Calu3 (cell line): ENCODE measurements around the gene ODAD3. TPM values are rescaled to one million over a fixed set of nuclear protein-coding genes. Genes with fewer than 3 reads are reported as not detected.
"Not testable (repeated sequence)": the region's sequence is repeated elsewhere in the genome, so short reads cannot be mapped to it uniquely, and the experiment has no call there.

Experiments
- BruUV-seq: library from RNA; stranded (reverse); fragments of 400-500 nt; replicated peaks from 2 replicates; lab custom pipeline; 2021; lab: Mats Ljungman, UMichigan
- CTCF ChIA-PET: fragments of 300-600 bp; sonication (Branson Sonifier 250); formaldehyde crosslinking; loops from one replicate; lab custom pipeline; 2022; ENCODE audit warnings: antibody characterized with exemption; lab: Charles Lee
- DNase-seq: peaks from one replicate; pipeline ENCODE4 v3.0.0; 2022
- H3K27ac Mint-ChIP-seq: one replicate; pipeline ENCODE4 v1.8.0; 2022; ENCODE audit warnings: mixed read lengths; ENCODE audit not compliant: unreplicated experiment
- H3K27me3 Mint-ChIP-seq: one replicate; pipeline ENCODE4 v1.8.0; 2022; ENCODE audit warnings: mixed read lengths; ENCODE audit not compliant: unreplicated experiment
- H3K36me3 Mint-ChIP-seq: one replicate; pipeline ENCODE4 v1.8.0; 2022; ENCODE audit warnings: mild to moderate bottlenecking, moderate library complexity, mixed read lengths; ENCODE audit not compliant: insufficient read depth, unreplicated experiment
- H3K4me1 Mint-ChIP-seq: one replicate; pipeline ENCODE4 v1.8.0; 2022; ENCODE audit warnings: mild to moderate bottlenecking, low read depth, mixed read lengths; ENCODE audit not compliant: unreplicated experiment
- H3K4me3 Mint-ChIP-seq: one replicate; pipeline ENCODE4 v1.8.0; 2022; ENCODE audit warnings: mild to moderate bottlenecking, low read depth, moderate library complexity, mixed read lengths; ENCODE audit not compliant: unreplicated experiment
- H3K9me3 Mint-ChIP-seq: one replicate; pipeline ENCODE4 v1.8.0; 2022; ENCODE audit warnings: low read depth, mixed read lengths; ENCODE audit not compliant: unreplicated experiment
- CTCF ChIP-seq: fragments of 200-600 bp; IDR thresholded peaks from one replicate; pipeline ENCODE4 v1.8.0; 2022; ENCODE audit warnings: antibody characterized with exemption; ENCODE audit not compliant: unreplicated experiment
- intact Hi-C: fragments of 100-400 bp; cut with micrococcal nuclease; formaldehyde crosslinking; loops from one replicate; pipeline ENCODE4 v1.10.0; 2022; ENCODE audit not compliant: unreplicated experiment
- total RNA-seq: library from RNA; stranded (reverse); gene quantifications from 2 replicates; pipeline ENCODE4 v1.2.3, GENCODE V29; 2022

Gene ODAD3
- total RNA-seq, 1 experiment from 2014 or later: not detected

- intact Hi-C loops: loop anchor here (5.0 kb wide), 1 partner anchor 34 kb away; the partner anchor contains the start of gene EPOR
- H3K4me3 Mint-ChIP-seq: no peak overlapping the region
- TF ChIP-seq CTCF: no peak
- H3K9me3 Mint-ChIP-seq: no peaks in the 10 kb centered on the region
- no peak overlapping the region for H3K27ac Mint-ChIP-seq
- no peaks in the 10 kb centered on the region for H3K27me3 Mint-ChIP-seq
- CTCF ChIA-PET: no interaction called here
- no peak for DNase-seq
- no TSS peak for BruUV-seq
- peaks cover 23% of the 10 kb centered on the region for H3K36me3 Mint-ChIP-seq
- H3K4me1 Mint-ChIP-seq: no peaks in the 10 kb centered on the region
Measured at GRCh38 chr19:11416346-11417052, 18.4 kb downstream of the ODAD3 start.

DNA sequence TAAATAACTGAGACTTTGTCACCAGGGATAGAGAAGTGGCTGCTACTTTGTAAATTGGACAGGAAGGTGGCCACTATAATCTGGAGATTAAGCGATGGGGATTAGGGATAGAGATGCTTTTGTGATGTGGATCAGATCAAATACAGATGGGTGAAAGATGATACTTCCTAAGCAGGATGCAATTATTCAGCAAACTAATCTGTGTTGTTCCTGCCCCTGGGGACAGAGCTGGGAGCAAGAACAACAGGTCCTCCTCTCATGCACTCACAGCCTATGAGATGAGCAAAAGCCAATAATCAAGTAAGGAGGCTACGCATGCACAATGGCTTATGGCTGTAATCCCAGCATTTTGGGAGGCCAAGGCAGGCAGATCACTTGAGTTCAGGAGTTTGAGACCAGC is 20.4 kb downstream of the ODAD3 start:
- Mint-ChIP-seq H3K9me3 (no peaks in the 10 kb centered on the region), H3K4me1 (no peaks in the 10 kb centered on the region), H3K36me3 (peaks cover 20% of the 10 kb centered on the region), H3K27ac (no peak overlapping the region), H3K4me3 (no peak overlapping the region), H3K27me3 (no peaks in the 10 kb centered on the region)
- CTCF ChIA-PET: no interaction called here
- no peak for TF ChIP-seq CTCF
- BruUV-seq: no TSS peak
- no peak for DNase-seq
- intact Hi-C loops: no loop called here

- no peak overlapping the region for H3K4me3 Mint-ChIP-seq
- H3K27me3 Mint-ChIP-seq: no peaks in the 10 kb centered on the region
- BruUV-seq: no TSS peak
- H3K27ac Mint-ChIP-seq: no peak overlapping the region
- CTCF ChIA-PET: no interaction called here
- TF ChIP-seq CTCF: no peak
- no peaks in the 10 kb centered on the region for H3K9me3 Mint-ChIP-seq
- peaks cover 7% of the 10 kb centered on the region for H3K36me3 Mint-ChIP-seq
- no peaks in the 10 kb centered on the region for H3K4me1 Mint-ChIP-seq
- intact Hi-C loops: no loop called here
- no peak for DNase-seq
Measured at GRCh38 chr19:11410682-11411081, 24.2 kb downstream of the ODAD3 start.

GRCh38 chr19:11408591-11408990 is 26.3 kb downstream of the ODAD3 start:
- BruUV-seq: no TSS peak
- peaks cover 19% of the 10 kb centered on the region for H3K36me3 Mint-ChIP-seq
- H3K4me3 Mint-ChIP-seq: no peak overlapping the region
- no peaks in the 10 kb centered on the region for H3K4me1 Mint-ChIP-seq
- no peaks in the 10 kb centered on the region for H3K9me3 Mint-ChIP-seq
- no peak overlapping the region for H3K27ac Mint-ChIP-seq
- intact Hi-C loops: no loop called here
- no peak for DNase-seq
- CTCF ChIA-PET: no interaction called here
- H3K27me3 Mint-ChIP-seq: no peaks in the 10 kb centered on the region
- no peak for TF ChIP-seq CTCF

DNA sequence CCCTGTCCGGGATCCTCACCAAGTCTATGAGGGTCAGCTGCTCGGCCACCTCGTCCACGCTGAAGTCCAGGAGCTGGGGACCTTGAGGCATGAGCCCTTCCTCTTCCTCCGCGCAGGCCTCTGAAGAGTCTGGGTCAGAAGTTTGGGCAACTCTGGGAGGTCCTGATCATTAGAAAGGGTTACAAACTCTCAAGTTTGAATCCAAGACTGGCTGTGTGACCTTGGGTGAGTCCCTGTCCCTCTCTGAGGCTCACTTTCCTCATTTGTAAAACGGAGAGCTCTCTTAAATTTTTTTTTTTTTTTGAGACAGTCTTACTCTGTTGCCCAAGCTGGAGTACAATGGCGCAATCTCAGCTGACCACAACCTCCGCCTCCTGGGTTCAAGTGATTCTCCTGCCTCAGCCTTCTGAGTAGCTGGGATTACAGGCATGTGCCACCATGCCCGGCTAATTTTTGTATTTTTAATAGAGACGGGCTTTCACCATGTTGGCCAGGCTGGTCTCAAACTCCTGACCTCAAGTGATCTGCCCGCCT is 28.2 kb downstream of the ODAD3 start:
- H3K4me3 Mint-ChIP-seq, H3K27me3 Mint-ChIP-seq, CTCF ChIA-PET, DNase-seq, H3K9me3 Mint-ChIP-seq, H3K4me1 Mint-ChIP-seq, intact Hi-C loops, H3K27ac Mint-ChIP-seq, BruUV-seq: not testable (repeated sequence)
- H3K36me3 Mint-ChIP-seq: peaks cover 19% of the 10 kb centered on the region
